HG03342 (cell line): ENCODE results near the gene CLDN18.
A peak's percentile ranks its signal among the peaks of the same experiment; 100 is the strongest.

Source experiments
- ATAC-seq: cut with Tn5 transposase; IDR thresholded peaks from one replicate; pipeline ENCODE4 v1.9.1; 2021; ENCODE audit warnings: mild to moderate bottlenecking, moderate library complexity; ENCODE audit not compliant: unreplicated experiment

CLDN18 gene

GRCh38 chr3:138009476-138010272 lies at the start of gene CLDN18:
CLDN18 (plus strand) TSS chr3:138010165; CDS start chr3:138010226, 61 bp downstream.
- ATAC-seq, result no peak

GRCh38 chr3:137962251-137962650 lies 47.7 kb upstream of the CLDN18 start:
- no peak for ATAC-seq

GRCh38 chr3:137963463-137963862 lies 46.5 kb upstream of the CLDN18 start:
- no peak for ATAC-seq

- ATAC-seq, result peak; percentile 96
Observed at GRCh38 chr3:137970914-137971831, 38.8 kb upstream of the CLDN18 start.

- no peak for ATAC-seq
Observed at GRCh38 chr3:137972396-137972795, 37.6 kb upstream of the CLDN18 start.

- no peak for ATAC-seq
Observed at GRCh38 chr3:137978328-137978727, 31.6 kb upstream of the CLDN18 start.

- peak; percentile 31 for ATAC-seq
Observed at GRCh38 chr3:137987723-137988122, 22.2 kb upstream of the CLDN18 start.

- peak; percentile 72 for ATAC-seq
Observed at GRCh38 chr3:137988152-137988551, 21.8 kb upstream of the CLDN18 start.

- peak; percentile 67 for ATAC-seq
Observed at GRCh38 chr3:137988982-137989381, 21.0 kb upstream of the CLDN18 start.

- no peak for ATAC-seq
Observed at GRCh38 chr3:137990427-137990826, 19.5 kb upstream of the CLDN18 start.

- ATAC-seq, result no peak
Observed at GRCh38 chr3:137992592-137992991, 17.4 kb upstream of the CLDN18 start.

GRCh38 chr3:137998121-137999042 lies 11.6 kb upstream of the CLDN18 start:
- ATAC-seq, result no peak

- ATAC-seq, result no peak
Observed at GRCh38 chr3:138003069-138003468, 6.9 kb upstream of the CLDN18 start.

- no peak for ATAC-seq
Observed at GRCh38 chr3:138005627-138006026, 4.3 kb upstream of the CLDN18 start.

- ATAC-seq, result no peak
Observed at GRCh38 chr3:138007898-138008297, 2.1 kb upstream of the CLDN18 start.

GRCh38 chr3:138010273-138010590 lies 267 bp downstream of the CLDN18 start:
- no peak for ATAC-seq

- no peak for ATAC-seq
Observed at GRCh38 chr3:138011722-138012121, 1.8 kb downstream of the CLDN18 start.

- ATAC-seq, result no peak
Observed at GRCh38 chr3:138012526-138012925, 2.6 kb downstream of the CLDN18 start.

- no peak for ATAC-seq
Observed at GRCh38 chr3:138016065-138016464, 6.1 kb downstream of the CLDN18 start.

GRCh38 chr3:138019281-138020069 lies 9.5 kb downstream of the CLDN18 start:
- ATAC-seq, result no peak
